ENCODE measurements around the gene CFAP97D2.

Gene CFAP97D2

DNA sequence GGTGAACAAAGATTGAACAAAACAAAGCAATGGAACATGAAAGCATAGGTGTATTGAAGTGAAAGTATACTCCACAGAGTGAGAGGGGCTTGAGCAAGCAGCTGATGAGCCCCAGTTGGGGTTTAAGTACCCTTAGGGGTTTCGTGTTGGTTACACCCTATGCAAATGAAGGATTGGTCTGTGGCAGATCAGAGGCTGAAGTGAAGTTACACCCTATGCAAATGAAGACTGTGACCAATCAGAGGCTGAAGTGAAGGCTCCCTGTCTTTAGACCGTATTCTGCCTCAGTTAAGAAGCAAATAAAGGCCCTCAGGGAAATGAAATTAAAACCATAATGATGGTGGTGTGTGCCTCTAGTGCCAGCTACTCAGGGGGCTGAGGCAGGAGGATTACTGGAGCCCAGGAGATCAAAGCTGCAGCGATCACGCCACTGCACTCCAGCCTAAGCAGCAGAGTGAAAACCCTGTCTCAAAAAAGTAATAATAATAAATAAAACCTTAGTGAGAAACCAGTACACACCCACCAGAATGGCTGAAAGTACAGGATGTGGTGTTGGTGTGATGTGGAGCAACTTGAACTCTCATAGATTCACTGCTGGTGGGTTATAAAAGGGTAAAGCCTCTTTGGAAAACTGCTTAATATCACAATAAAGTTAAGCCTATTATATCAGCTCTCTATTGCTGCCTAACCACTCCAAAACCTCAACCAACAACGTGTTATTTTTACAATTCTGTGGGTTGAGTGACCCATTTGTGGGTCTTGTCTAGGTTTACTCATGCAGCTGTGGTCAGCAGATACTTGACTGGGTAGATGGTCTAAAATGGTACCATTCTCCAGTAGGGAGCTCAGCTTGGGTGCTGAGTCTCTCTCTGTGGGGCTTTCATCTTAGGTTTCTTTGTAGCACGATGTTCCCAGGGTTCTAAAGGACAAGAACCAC is 89.6 kb downstream of the CFAP97D2 start:
- no peak for DNase-seq (ENCODE audit: low read depth in 2 of 2)

DNA sequence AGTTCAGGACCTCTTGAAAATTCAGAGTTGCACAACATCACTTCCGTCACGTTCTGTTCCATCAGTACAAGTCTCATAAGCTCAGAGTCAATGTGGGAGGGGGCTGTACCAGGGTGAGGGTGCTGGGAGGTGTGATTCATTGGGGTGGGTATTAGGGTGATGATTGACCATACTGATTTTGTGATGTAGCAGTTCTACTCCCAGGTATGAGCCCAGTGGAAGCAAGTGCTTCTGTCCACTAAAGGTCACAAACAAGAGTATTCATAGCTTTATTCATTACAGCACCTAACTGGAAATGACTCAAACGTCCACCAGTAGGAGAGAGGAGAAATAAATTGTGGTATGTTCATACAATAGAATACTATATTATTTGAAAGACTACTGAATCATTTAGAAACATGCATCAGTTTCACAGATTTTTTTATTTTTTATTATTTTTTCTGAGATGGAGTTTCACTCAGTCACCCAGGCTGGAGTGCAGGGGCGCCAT is 90.3 kb downstream of the CFAP97D2 start:
- no peak for DNase-seq (ENCODE audit: low read depth in 2 of 2)
